Keratinocyte (primary cell): Measurements from ENCODE around the gene ME1. TPM values are rescaled to one million over a fixed set of nuclear protein-coding genes. Genes with fewer than 3 reads are reported as not detected.

Experiments
- DNase-seq: peaks from one replicate; pipeline ENCODE4 v3.0.0-alpha.2; 2011; ENCODE audit warnings: low read depth, missing footprints, low spot score
- FAIRE-seq: peaks from 2 replicates; lab custom pipeline; 2011; peaks lifted over from hg19 to GRCh38; lab: Jason Lieb, UNC
- H2AFZ ChIP-seq: 2 replicates; pipeline ENCODE4 v1.6.0; 2012; ENCODE audit warnings: low read length, control low read depth, inconsistent platforms; ENCODE audit not compliant: control insufficient read depth
- H3K27ac ChIP-seq: 2 replicates; pipeline ENCODE4 v1.5.1; 2011; ENCODE audit warnings: low read length; ENCODE audit not compliant: control insufficient read depth, insufficient read depth
- H3K27me3 ChIP-seq: 3 replicates; pipeline ENCODE4 v1.6.0; 2011; ENCODE audit warnings: low read length; ENCODE audit not compliant: control insufficient read depth, insufficient read depth; ENCODE audit errors: extremely low read depth
- H3K36me3 ChIP-seq, 2 experiments: 2 replicates in 1 of 2; 3 replicates in 1 of 2; pipeline ENCODE4 v1.5.1; 2011; ENCODE audit warnings: low read length in 2 of 2, mild to moderate bottlenecking in 1 of 2; ENCODE audit not compliant: control insufficient read depth in 2 of 2, insufficient read depth in 2 of 2; ENCODE audit errors: extremely low read depth in 1 of 2
- H3K4me1 ChIP-seq: 3 replicates; pipeline ENCODE4 v1.5.1; 2011; ENCODE audit warnings: low read length; ENCODE audit not compliant: control insufficient read depth, insufficient read depth; ENCODE audit errors: extremely low read depth
- H3K4me2 ChIP-seq: 3 replicates; pipeline ENCODE4 v1.6.0; 2011; ENCODE audit warnings: low read depth, low read length; ENCODE audit not compliant: control insufficient read depth, insufficient read depth; ENCODE audit errors: extremely low read depth
- H3K4me3 ChIP-seq, 3 experiments: fragments of 200-600 bp in 1 of 3; sonication (generic) in 1 of 3; 2 replicates in 2 of 3; 3 replicates in 1 of 3; pipeline ENCODE4 v1.5.1; 2011 to 2016; ENCODE audit warnings: low read length in 3 of 3, mild to moderate bottlenecking in 3 of 3, control low read depth in 2 of 3, inconsistent platforms in 1 of 3, low read depth in 1 of 3, mixed read lengths in 1 of 3, mixed run types in 1 of 3, moderate library complexity in 1 of 3; ENCODE audit not compliant: control insufficient read depth in 2 of 3, insufficient read depth in 2 of 3; ENCODE audit errors: extremely low read depth in 1 of 3
- H3K79me2 ChIP-seq: 2 replicates; pipeline ENCODE4 v1.6.0; 2012; ENCODE audit warnings: low read length; ENCODE audit not compliant: control insufficient read depth, insufficient read depth
- H3K9ac ChIP-seq: 3 replicates; pipeline ENCODE4 v1.6.0; 2011; ENCODE audit warnings: low read length; ENCODE audit not compliant: control insufficient read depth, insufficient read depth; ENCODE audit errors: extremely low read depth
- H3K9me1 ChIP-seq: 3 replicates; pipeline ENCODE4 v1.6.0; 2011; ENCODE audit warnings: low read length; ENCODE audit not compliant: control insufficient read depth, insufficient read depth; ENCODE audit errors: extremely low read depth
- H3K9me3 ChIP-seq: 2 replicates; pipeline ENCODE4 v1.5.1; 2012; ENCODE audit warnings: low read depth, low read length; ENCODE audit not compliant: control insufficient read depth
- H4K20me1 ChIP-seq: 3 replicates; pipeline ENCODE4 v1.6.0; 2011; ENCODE audit warnings: low read length; ENCODE audit not compliant: control insufficient read depth, insufficient read depth; ENCODE audit errors: extremely low read depth
- EZH2 ChIP-seq: IDR thresholded peaks from one replicate; pipeline ENCODE4 v1.6.1; 2012; ENCODE audit warnings: inconsistent platforms, mild to moderate bottlenecking, low read length, moderate library complexity
- dilution Hi-C: fragments of 300-500 bp; cut with MboI; formaldehyde crosslinking; loops from one replicate; pipeline ENCODE4 v1.7.0; 2020; ENCODE audit warnings: low sequenced_read_pairs; ENCODE audit not compliant: extremely low pct_ligation_motif_present
- polyA plus RNA-seq, 5 experiments: library from polyadenylated mRNA; depleted of rRNA in 3 of 5; stranded (reverse) in 3 of 5; stranded (forward) in 1 of 5; unstranded in 1 of 5; fragments of >200 nt; gene quantifications; 1 replicate in 1 of 5; 2 replicates in 3 of 5; 3 replicates in 1 of 5; pipeline versions ENCODE4 v1.2.1 to v1.2.3, GENCODE V29; 2011 to 2012; ENCODE audit warnings: missing spikeins in 2 of 5, low read depth in 1 of 5, low replicate concordance in 1 of 5
- TF ChIP-seq, protein P1 (sequence below), 3 experiments: IDR thresholded peaks in 1 of 3; conservative IDR thresholded peaks in 1 of 3; optimal IDR thresholded peaks in 1 of 3; 2 replicates in 2 of 3; 3 replicates in 1 of 3; pipeline versions ENCODE3 to v1.5.1; 2011; ENCODE audit warnings: low read length in 3 of 3, mild to moderate bottlenecking in 3 of 3, moderate library complexity in 2 of 3, control low read depth in 1 of 3, inconsistent platforms in 1 of 3; ENCODE audit not compliant: insufficient read depth in 2 of 3; ENCODE audit errors: extremely low read depth in 1 of 3

The ME1 gene
- polyA plus RNA-seq, 1 donor (not counting 4 experiments of a cell fraction or from before 2014, with no cell fraction given): 27.7 TPM

- no peaks in the 10 kb centered on the region for H3K27me3 ChIP-seq
- dilution Hi-C loops: no loop called here
- no peaks in the 10 kb centered on the region for H3K9me3 ChIP-seq
Measured at GRCh38 chr6:83310046-83310445, 120.8 kb downstream of the ME1 start.

DNA sequence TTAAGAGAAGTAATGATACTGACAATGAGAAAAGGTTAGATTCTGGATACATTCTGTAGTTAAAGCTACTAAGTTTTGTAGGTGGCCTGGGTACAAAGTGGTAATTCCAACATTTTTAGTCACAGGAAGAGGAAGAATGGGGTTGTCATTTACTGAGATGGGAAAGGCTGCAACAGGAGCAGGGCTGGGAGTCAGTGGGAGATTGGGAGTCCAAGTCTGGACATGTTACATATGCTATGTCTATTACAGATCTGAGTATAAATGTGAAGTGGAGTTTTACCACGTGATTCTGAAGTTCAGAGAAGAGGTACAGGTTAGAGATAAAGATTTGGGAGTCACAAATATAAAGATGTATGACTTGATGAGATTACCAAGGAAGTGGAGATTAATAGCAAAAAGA, 121.5 kb downstream of the ME1 start:
- no peak for TF ChIP-seq EZH2
- TF ChIP-seq, protein P1, sequence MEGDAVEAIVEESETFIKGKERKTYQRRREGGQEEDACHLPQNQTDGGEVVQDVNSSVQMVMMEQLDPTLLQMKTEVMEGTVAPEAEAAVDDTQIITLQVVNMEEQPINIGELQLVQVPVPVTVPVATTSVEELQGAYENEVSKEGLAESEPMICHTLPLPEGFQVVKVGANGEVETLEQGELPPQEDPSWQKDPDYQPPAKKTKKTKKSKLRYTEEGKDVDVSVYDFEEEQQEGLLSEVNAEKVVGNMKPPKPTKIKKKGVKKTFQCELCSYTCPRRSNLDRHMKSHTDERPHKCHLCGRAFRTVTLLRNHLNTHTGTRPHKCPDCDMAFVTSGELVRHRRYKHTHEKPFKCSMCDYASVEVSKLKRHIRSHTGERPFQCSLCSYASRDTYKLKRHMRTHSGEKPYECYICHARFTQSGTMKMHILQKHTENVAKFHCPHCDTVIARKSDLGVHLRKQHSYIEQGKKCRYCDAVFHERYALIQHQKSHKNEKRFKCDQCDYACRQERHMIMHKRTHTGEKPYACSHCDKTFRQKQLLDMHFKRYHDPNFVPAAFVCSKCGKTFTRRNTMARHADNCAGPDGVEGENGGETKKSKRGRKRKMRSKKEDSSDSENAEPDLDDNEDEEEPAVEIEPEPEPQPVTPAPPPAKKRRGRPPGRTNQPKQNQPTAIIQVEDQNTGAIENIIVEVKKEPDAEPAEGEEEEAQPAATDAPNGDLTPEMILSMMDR (optimal IDR thresholded peaks at IDR 0.05 in 1 of 3, IDR thresholded peaks at IDR 0.05 in 1 of 3, conservative IDR thresholded peaks at IDR 0.05 in 1 of 3; ENCODE audit: extremely low read depth in 1 of 3, insufficient read depth in 2 of 3, low read length in 3 of 3): no peak
- Histone ChIP-seq H3K27me3 (no peaks in the 10 kb centered on the region), H3K79me2 (no peaks in the 10 kb centered on the region), H3K9me3 (no peaks in the 10 kb centered on the region), H2AFZ (peak overlapping the region; percentile 48), H3K9me1 (no peaks in the 10 kb centered on the region), H3K4me1 (peaks cover 22% of the 10 kb centered on the region), H3K4me3 (peak overlapping the region in 2 of 3 experiments; percentile 19 to 21), H3K36me3 (peaks cover 0 to 2% of the 10 kb centered on the region in 2 experiments), H3K9ac (no peak overlapping the region), H3K27ac (peak overlapping the region; percentile 24), H3K4me2 (peak overlapping the region; percentile 58), H4K20me1 (no peaks in the 10 kb centered on the region)
- peak; percentile 85 for FAIRE-seq
- DNase-seq: peak; percentile 2
- dilution Hi-C loops: no loop called here

More at GRCh38 chr6:83310046-83310445, 120.8 kb downstream of the ME1 start:
- Histone ChIP-seq H3K4me3 (no peak overlapping the region), H3K4me2 (no peak overlapping the region), H3K9ac (no peak overlapping the region), H3K79me2 (no peaks in the 10 kb centered on the region), H3K27ac (peak overlapping the region; percentile 24), H3K4me1 (peaks cover 22% of the 10 kb centered on the region), H4K20me1 (no peaks in the 10 kb centered on the region), H3K36me3 (peaks cover 0 to 4% of the 10 kb centered on the region in 2 experiments), H2AFZ (no peak overlapping the region), H3K9me1 (no peaks in the 10 kb centered on the region)
- FAIRE-seq (no peak), DNase-seq (no peak)
- TF ChIP-seq EZH2: no peak
- TF ChIP-seq, protein P1 (optimal IDR thresholded peaks at IDR 0.05 in 1 of 3, IDR thresholded peaks at IDR 0.05 in 1 of 3, conservative IDR thresholded peaks at IDR 0.05 in 1 of 3; ENCODE audit: extremely low read depth in 1 of 3, insufficient read depth in 2 of 3, low read length in 3 of 3): no peak
